MV-4-11 (cell line): Measurements from ENCODE around the gene CLEC16A.

ENCODE experiments used
- DNase-seq: peaks from one replicate; lab custom pipeline; 2025; lab: John Stamatoyannopoulos, UW

The CLEC16A gene

DNA sequence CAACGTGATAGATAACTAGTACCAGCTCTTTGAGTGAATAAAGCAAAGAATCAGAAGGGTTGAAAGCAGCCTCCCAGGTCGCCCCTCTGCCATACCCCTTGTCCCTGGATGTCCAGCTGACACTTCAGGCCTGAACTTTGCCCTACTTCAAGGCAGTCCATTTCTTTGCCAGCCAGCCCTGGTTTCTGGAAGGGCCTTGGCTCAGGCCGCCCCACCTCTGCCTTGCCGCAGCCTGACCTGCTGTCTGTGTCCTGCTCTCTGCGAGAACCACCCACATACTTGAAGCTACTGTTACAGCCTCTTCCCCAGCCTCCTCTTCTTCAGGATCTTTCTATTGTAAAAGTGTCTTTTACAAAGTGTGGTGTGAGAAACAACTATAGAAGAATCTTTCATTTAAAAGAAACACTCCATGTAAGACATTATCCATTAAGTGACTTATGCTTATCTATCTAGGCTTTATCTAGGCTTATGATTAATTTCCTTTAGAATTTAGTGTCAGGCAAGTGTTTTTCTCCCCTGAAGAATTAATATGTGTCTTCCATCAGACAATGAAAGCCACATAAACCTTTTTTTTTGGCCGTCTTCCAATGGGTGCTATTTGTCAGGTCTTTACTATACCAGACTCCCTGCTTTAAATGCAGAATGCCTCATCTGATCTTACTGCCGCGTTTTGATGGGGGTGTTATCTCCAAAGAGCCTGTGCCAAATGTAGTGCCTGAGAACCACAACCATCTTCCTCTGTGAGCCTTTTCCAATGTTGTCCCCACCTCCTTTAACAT lies 177.7 kb downstream of the CLEC16A start:
- DNase-seq, result no peak

- DNase-seq, result no peak
These were observed 179.3 kb downstream of the CLEC16A start for GRCh38 chr16:11123666-11124065.

DNA sequence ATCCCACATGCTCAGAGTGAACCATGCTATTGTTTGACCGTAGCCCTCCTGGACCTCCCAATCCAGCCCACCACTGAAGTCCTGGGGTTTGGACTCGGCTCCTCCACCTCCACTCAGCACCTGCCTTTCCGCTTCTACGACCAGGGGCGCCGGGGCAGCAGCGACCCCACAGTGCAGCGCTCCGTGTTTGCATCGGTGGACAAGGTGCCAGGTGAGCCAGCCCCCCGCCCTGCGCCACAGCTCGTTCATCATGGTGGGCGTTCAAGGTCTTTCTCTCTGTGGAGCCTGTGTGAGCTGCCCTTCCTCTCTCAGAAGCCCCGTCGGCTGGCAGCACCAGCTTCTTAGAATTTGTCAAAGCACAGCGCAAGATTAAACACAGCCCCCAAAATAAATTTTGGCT lies 181.6 kb downstream of the CLEC16A start:
- no peak for DNase-seq

GRCh38 chr16:11126399-11127054 lies 182.2 kb downstream of the CLEC16A start:
- peak; percentile 77 for DNase-seq

DNA sequence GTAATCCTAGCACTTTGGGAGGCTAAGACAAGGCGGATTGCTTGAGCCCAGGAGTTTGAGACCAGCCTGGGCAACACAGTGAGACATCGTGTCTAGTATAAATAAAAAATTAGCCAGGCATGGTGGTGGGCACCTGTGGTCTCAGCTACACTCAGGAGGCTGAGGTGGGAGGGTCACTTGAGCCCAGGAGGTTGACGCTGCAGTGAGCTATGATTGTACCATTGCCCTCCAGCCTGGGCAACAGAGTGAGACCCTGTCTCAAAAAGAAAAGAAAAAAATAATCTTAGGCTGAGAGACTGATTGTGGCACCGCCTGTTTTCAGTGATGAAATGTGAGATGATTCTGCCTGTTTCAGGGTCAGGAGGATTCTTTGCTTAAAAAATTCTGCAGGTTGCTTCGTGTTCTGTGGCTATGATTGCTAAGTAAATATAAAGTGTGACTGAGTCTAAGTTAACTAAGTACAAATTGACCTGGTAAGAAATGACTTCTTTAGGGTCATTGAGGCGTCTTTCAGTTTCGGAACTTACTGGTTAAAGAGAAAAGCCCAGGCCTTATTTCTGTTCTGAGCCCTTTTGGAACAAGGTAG lies 183.3 kb downstream of the CLEC16A start:
- no peak for DNase-seq

DNA sequence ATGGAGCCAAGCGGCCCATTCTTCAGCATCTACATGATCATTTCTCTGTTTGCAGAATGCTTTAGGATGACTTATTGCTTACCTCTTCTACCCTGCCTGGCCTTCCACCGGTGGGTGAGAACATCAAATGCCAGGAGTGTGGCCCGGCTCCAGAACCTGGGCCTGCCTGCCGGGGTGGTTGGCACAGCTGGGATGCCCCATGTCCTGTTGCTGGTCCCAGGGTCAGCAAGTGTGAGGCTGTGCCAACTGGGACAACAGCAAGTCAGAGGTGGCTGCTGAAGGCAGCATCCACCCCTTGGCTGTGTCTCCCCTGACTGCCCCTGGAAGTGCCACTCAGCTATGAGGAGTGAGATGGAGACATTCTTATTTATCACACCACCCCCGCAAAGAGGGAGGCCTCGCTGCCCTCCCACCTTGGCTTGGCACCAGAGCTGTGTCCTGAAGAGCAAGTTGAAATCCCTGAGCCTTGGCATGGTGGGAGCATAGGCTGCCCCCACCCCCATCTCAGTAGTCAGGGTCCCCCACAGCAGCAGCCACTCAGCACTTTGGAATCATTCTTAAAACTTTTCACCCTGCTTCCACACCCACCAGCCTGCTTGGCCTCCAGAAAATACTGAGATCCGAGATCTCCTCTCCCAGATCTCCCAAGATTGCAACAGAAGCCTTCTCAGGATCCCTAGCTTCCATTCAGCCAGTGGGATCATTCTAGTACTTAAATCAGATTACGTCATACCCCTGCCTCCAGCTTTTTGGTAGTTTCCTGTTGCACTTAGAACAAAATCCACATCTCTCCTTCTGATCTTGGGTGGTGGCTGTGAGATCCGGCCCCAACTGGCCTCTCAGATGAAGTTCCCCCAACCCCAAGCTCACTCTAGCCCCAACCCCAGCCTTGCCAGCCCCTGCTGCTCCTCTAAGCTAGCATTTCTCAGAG lies 184.1 kb downstream of the CLEC16A start:
- DNase-seq, result peak; percentile 69

DNA sequence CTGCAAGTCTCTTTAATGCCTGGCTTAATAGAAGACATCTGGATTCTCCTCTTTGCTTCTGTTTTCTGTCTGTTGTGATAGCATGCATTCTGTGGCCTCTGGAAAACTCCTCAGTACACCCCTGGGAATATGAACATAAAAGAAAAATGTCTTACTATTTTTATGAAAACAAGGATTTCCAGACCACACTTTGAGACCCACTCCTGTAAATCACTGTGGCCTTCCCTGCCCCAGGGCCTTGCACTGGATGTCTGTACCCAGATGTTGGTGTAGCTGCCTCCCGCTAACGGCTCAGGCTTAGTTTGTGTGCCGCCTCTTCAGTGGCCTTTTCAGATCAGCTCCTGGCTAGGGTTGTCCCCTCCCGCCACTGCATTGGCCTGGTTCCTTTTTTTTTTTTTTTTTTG lies 185.0 kb downstream of the CLEC16A start:
- peak; percentile 74 for DNase-seq

DNA sequence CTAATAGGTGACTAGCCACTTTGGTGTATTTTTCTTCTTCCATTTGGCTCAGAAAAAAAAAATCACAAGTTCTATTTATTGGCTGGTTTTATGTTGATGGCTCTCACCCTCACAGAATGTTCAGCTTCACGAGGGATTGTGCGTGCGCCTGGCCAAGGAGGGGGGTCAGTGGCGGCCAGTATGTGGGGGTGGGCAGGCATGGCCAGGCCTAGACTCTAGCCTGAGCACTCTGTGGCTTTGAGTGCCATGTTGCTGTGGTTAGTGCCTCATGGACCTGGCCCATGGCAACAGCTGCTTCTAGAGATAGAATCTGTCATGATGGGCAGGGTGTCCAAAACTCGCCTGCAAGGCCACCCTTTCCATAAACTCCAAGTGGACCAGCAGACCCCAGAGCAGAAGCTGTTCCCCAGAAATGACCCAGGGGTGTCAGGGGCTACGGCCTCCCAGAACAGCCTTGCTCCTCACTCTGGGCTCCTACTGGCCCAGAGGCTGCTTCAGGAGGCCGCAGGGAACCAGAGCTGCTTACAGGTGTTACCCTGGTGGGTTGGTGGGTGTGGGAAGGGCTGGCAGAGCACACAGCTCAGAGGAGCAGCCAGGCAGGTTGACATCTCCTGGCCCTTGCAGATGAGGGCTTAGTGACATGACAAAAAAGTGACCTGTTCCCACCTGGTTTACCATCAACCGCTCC lies 186.8 kb downstream of the CLEC16A start:
- DNase-seq, result no peak

DNA sequence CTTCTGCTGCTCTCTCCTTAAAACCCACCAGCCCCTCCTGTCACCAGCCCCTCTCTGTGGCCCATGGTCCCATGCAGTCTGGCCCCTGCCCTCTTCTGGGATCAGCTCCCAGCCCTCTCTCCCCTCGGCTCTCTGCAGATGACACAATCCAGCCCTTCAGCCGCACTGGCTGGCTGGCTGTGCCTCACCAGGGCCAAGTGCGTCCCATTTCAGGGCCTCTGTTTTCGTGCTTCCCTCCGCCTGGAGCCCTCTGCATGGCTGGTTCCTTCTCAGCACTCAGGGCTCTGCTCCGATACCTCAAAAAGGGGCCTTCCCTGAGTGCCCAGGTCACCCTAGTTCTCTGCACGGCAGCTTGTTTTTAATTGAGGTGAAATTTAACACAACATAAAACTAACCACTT lies 187.3 kb downstream of the CLEC16A start:
- DNase-seq, result no peak

- peak; percentile 89 for DNase-seq
These were observed 189.1 kb downstream of the CLEC16A start for GRCh38 chr16:11133344-11133943.

- DNase-seq, result no peak
These were observed 190.5 kb downstream of the CLEC16A start for GRCh38 chr16:11134722-11135463.

DNA sequence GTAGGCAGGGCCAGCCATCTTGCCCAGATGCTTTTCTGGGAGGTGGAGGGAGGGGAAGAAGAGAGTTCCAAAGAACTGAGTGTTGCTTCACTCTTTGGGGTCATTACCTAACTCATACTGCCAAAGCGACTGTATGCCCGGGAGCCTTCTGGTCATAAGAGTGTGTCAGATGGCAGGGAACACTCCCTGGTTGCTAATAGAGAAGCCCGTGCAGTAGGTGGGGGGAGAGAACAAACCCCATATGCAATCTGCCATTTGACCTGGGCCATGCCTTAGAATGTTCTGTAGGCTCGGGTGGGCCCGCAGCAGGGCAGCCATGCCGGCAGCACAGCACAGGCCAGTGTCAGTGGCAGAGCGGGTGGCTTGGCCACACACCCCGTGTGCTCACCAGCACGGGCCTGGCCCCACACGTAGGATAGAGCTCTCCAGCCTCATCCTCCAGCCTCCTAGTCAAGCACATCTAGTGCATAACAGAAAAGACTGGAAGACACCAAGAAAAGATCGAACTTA lies 191.2 kb downstream of the CLEC16A start:
- DNase-seq, result peak; percentile 94

- DNase-seq, result no peak
These were observed 192.2 kb downstream of the CLEC16A start for GRCh38 chr16:11136600-11136999.

- no peak for DNase-seq
These were observed 193.8 kb downstream of the CLEC16A start for GRCh38 chr16:11138022-11138768.

DNA sequence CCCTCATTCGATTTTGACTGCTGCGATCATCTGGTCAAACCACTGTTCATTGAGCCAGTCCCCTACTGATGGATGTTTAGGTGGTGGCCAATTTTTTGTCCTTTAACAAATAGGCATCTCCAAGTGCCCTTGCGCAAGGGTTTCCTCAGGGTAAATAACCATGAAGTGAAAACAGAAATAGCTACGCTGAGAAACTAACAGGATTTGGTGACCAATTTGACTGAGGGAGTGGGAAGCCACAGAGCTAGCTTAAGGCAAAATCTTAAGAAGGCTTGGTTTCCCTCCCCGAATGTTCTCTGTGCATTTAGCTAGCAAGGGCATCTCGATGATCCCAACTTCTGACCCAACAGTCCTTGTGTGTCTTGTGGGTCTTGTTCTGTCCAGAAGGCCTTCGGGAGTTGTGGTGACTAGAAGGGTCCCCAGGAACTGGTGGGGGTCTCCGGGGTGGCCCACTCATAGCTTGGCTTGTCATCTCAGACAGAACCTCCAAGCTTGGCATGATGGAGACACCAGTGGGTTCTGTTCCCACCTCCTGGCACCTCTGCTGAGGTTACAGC lies 194.5 kb downstream of the CLEC16A start:
- peak; percentile 83 for DNase-seq

- DNase-seq, result no peak
These were observed 195.1 kb downstream of the CLEC16A start for GRCh38 chr16:11139326-11140097.

- no peak for DNase-seq
These were observed 195.7 kb downstream of the CLEC16A start for GRCh38 chr16:11140098-11140375.

DNA sequence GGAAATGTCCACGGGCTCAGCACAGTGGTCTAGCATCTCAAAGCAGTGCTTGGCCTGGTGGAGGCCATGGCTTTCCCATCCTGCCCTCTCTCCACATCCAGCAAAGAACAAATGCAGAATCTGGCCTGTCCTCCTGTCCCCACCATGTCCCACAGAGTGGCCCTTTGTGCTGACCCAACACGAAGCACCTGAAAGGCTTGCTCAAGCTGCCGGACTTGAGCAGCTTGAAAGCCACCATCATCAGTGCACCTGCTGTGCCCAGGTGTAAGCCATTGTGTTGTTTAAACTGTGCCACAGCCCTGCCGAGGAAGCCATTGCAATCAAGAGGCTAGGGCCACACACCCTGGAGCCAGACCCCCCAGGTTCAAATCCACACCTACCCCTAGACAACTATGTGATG lies 196.1 kb downstream of the CLEC16A start:
- DNase-seq, result no peak

GRCh38 chr16:11140867-11141266 lies 196.5 kb downstream of the CLEC16A start:
- no peak for DNase-seq
